Jurkat, Clone E6-1 (cell line): ENCODE data around the gene ATP8A1.
"Not testable (repeated sequence)": the region's sequence is repeated elsewhere in the genome, so short reads cannot be mapped to it uniquely, and the experiment has no call there.

ENCODE experiments used
- DNase-seq: peaks from one replicate; pipeline ENCODE4 v3.0.0-alpha.2; 2011; ENCODE audit warnings: low read depth, low spot score
- H3K4me3 ChIP-seq: 2 replicates; pipeline ENCODE4 v1.5.1; 2011; ENCODE audit warnings: mild to moderate bottlenecking, low read length, control low read depth, moderate library complexity

Gene ATP8A1

GRCh38 chr4:42653626-42654560 lies 3.0 kb downstream of the ATP8A1 start:
- no peak for DNase-seq
- H3K4me3 ChIP-seq, result no peak overlapping the region

- not testable (repeated sequence) for H3K4me3 ChIP-seq, DNase-seq
These were observed 4.2 kb downstream of the ATP8A1 start for GRCh38 chr4:42652529-42653231.

DNA sequence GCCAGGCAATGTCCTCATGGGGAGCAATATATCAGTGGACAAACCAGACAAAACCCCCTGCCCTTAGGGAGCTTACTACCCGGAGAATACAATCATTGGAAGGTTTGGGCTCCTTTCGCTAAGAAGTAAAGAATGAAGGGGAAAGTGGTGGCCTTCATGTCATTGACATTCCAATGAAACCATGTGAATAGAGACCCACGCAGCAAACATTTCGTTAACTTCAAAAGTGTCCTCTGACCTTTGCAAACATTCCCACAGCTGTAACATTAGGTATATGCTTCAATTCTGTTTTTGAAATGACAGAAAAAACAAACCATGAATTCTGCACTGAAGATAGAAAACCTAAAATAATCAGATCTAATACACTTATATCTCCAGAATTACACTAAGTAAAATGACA lies 7.0 kb downstream of the ATP8A1 start:
- no peak overlapping the region for H3K4me3 ChIP-seq
- DNase-seq, result no peak

DNA sequence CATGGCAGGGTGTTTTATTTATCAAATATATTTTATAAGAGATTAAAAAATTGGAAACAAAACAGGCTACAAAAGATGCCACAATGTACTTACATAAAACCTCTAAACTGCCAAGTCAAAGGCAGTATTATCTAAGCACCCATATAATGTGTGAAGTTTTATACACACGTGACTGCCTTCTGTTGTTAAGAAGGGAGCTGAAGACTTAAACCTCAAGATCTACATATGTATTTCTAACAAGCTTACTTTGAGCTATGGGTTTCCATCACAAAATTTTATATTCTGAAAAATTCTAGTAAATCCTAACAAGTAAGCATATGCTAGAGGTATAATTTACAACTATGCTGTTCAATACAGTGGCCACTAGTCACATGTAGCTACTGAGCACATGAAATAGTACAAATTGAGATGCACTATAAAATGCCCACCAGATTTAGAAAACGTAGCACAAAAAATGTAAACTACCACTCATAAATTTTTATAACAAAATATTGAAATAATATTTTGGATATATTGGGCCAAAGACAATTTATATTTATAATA lies 9.8 kb downstream of the ATP8A1 start:
- H3K4me3 ChIP-seq, result no peak overlapping the region
- no peak for DNase-seq

DNA sequence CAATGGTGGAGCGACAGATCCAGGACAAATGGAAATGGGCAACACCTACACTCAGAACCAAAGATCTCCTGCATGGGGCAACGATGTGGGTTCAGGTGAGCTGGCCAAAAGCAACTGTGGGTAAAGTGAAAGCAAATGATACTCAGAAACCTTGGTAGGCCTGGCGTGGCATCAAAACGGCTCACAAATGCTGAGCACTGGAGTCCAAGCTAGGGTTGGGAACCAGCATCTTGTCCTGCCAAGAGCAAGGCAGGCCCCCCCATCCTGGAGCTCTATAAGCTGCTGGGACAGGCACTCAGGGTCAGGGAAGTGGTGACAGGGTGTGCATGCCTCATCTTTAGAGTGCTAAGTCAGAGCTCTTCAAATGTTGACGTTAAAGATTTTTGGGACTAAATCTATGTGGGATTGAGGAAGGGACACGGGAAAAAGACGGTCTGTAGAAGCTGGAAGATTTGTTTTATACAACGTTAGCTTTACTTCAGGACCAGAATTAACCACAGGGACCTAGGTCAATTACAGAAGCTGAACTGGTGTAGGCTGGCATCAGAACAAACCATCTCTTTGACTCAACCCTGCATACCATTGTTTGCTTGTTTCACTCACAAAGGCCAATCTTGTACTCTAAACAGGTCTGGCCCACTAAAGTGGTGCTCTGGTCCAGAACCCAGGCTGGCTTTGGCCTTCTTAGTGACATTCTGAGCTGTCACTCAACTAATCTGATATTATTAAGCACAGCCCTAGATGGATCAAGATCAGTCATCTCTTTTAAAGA lies 10.7 kb downstream of the ATP8A1 start:
- H3K4me3 ChIP-seq, result no peak overlapping the region

GRCh38 chr4:42644897-42645296 lies 12.0 kb downstream of the ATP8A1 start:
- H3K4me3 ChIP-seq, result no peak overlapping the region

More for the DNA sequence above, 10.7 kb downstream of the ATP8A1 start:
- no peak for DNase-seq

GRCh38 chr4:42643685-42644084 lies 13.2 kb downstream of the ATP8A1 start:
- no peak for DNase-seq
- no peak overlapping the region for H3K4me3 ChIP-seq

More at GRCh38 chr4:42644897-42645296, 12.0 kb downstream of the ATP8A1 start:
- DNase-seq, result no peak

GRCh38 chr4:42642845-42643615 lies 13.9 kb downstream of the ATP8A1 start:
- no peak for DNase-seq
- no peak overlapping the region for H3K4me3 ChIP-seq

DNA sequence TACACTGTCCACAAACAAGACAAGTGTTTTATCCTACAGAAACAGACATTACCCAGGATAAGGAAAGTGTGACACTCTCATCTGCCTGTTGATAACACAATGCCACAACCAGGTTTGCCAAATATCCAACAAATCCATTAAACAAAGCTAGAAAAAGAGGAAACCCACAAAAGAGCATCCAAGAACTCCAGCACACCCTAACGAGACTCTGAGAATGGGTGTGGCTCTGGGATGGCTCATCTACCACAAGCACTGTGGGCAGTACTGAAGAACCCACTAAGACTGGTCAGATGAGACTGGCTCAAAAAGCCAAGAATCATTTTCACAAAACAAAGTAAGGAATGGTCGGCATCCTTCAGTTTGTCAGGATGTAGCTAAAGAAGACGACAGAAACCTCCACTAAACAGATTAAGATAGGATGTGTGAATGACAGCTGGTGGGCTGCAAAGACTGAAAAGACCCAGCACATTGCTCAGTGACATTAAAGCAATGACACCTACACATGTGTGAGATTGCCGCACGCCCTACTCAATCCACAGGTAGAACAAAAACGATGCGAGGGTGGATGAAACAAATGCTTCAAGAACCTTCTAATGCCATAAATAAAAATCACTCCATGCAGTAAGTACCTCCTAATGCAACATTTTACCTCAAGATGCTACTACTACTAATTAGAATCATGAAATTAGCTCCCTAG lies 14.7 kb downstream of the ATP8A1 start:
- DNase-seq, result no peak
- H3K4me3 ChIP-seq, result no peak overlapping the region

DNA sequence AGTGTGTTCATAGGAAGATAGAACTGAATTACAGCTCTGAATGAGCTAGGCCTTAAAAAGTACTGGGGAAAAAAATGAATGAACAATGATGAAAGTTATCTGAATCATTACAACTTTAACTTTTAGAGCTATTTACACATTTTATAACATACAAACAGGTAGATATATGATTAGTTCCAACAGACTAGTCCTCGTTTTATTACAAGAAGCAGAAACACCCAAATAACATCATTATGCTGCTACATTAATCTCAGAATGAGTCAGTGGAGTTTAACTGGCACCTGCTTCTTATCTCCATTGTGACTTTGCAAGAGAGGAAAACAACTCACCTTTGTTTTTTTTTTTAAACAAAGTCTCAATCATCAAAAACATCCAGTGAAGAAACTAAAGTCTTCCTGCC lies 15.2 kb downstream of the ATP8A1 start:
- no peak for DNase-seq
- no peak overlapping the region for H3K4me3 ChIP-seq

DNA sequence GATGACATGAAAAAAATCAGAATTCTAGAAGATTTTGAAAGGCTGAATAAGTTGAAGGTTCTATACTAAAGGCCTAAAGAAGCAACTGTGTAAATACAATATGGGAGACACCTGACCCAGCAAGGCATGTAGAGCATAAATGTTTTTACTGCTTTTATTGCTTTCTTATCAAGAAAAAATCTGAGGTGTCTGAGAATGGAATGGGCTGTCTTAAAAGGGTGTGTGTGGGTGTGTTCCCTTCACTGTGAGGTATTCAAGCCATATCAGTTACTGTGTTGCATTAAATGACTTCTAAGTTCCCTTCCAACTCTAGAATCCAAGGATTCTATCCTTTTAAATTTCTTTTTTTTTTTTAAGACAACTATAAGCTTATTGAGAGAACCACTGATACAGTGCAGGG lies 15.7 kb downstream of the ATP8A1 start:
- no peak for DNase-seq

DNA sequence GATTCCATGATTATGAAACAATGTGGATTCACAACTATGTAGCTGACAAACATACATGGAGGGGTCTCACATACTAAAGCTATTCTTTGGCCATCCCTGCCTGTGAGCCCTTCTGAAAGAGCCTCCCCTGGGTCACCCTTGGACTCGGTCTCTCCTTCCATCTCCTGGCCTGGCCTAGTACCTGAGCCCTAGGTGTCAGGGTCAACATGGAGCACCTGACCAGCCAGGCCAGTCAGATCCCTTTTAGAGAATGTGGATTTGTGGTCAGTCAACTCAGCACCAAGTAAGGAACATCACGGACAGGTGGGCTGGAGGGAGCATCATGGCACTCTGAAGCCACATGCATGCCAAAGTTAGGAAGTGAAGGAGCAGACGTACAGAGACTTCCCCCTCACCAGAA lies 16.3 kb downstream of the ATP8A1 start:
- DNase-seq, result no peak
- H3K4me3 ChIP-seq, result no peak overlapping the region

More for the DNA sequence above, 15.7 kb downstream of the ATP8A1 start:
- H3K4me3 ChIP-seq, result no peak overlapping the region

GRCh38 chr4:42638993-42639392 lies 17.9 kb downstream of the ATP8A1 start:
- DNase-seq, result no peak

DNA sequence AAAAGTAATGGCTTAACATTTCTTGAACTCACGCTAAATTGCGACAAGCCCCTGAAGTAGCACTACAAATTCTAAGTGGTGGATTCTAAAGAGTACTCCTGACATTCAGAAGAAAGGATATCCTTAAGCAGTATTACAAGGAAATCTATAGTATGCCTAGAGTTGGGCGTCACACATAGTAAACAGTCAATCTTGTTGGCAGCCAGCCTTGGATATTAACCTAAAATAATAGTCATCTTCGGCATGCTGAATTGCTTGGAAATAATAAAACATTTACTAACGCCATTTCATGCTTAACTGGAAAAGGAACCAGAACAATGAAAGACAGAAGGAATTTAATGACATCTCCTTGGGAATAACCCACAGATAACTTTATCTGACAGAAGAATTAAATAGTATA lies 18.6 kb downstream of the ATP8A1 start:
- DNase-seq, result no peak
- H3K4me3 ChIP-seq, result no peak overlapping the region

More at GRCh38 chr4:42638993-42639392, 17.9 kb downstream of the ATP8A1 start:
- no peak overlapping the region for H3K4me3 ChIP-seq

GRCh38 chr4:42637867-42638266 lies 19.0 kb downstream of the ATP8A1 start:
- no peak overlapping the region for H3K4me3 ChIP-seq
- DNase-seq, result no peak

DNA sequence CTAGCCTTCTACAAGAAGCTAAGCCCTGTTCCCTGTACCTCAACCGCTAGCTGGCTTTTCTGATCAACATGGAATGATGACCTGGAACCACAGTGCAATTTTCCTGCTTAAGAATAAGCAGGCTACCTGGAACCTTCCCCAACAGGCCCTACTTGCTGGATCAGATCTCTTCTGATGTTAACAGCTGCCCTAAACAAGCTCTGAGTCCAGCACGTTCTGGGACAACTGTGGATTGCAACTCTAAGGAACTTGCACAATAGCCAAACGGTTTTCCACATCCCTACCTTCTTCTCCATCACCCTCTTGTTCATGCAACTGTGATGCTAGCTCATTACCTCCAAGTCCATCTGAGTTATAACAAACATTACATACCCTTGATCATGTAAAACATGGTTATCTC lies 19.8 kb downstream of the ATP8A1 start:
- no peak overlapping the region for H3K4me3 ChIP-seq
- no peak for DNase-seq

- no peak for DNase-seq
- no peak overlapping the region for H3K4me3 ChIP-seq
These were observed 20.3 kb downstream of the ATP8A1 start for GRCh38 chr4:42636645-42636949.
